Suprapubic skin (tissue), 4 donors: ENCODE results near the gene NTHL1. TPM values are rescaled to one million over a fixed set of nuclear protein-coding genes. Genes with fewer than 3 reads are reported as not detected.
A peak's percentile ranks its signal among the peaks of the same experiment; 100 is the strongest.

Experiments used
- DNase-seq, 2 donors: peaks; one replicate each; pipeline ENCODE4 v3.0.0-alpha.2; 2019; ENCODE audit warnings: low spot score in 2 of 2
- H3K27ac ChIP-seq: fragments of 200-600 bp; sonication (generic); one replicate; pipeline ENCODE4 v1.5.1; 2019
- H3K27me3 ChIP-seq: fragments of 200-600 bp; sonication (generic); one replicate; pipeline ENCODE4 v1.5.1; 2019
- H3K36me3 ChIP-seq: fragments of 200-600 bp; sonication (generic); one replicate; pipeline ENCODE4 v1.5.1; 2019
- H3K4me1 ChIP-seq: fragments of 200-600 bp; sonication (generic); one replicate; pipeline ENCODE4 v1.5.1; 2019
- H3K4me3 ChIP-seq: fragments of 200-600 bp; sonication (generic); one replicate; pipeline ENCODE4 v1.5.1; 2019; ENCODE audit warnings: mild to moderate bottlenecking
- H3K9me3 ChIP-seq: fragments of 200-600 bp; sonication (generic); one replicate; pipeline ENCODE4 v1.5.1; 2019
- EP300 ChIP-seq: sonication (generic); formaldehyde crosslinking; IDR thresholded peaks from one replicate; pipeline ENCODE4 v1.6.1; 2017; ENCODE audit warnings: antibody characterized with exemption
- POLR2A ChIP-seq, 2 donors: fragments of 450-650 bp; IDR thresholded peaks; one replicate each; pipeline ENCODE4 v1.6.1; 2017; ENCODE audit warnings: antibody characterized with exemption in 2 of 2, mild to moderate bottlenecking in 2 of 2, moderate library complexity in 2 of 2
- POLR2AphosphoS5 ChIP-seq, 3 donors: sonication (generic); formaldehyde crosslinking; IDR thresholded peaks; one replicate each; pipeline ENCODE4 v1.6.1; 2017; ENCODE audit warnings: antibody characterized with exemption in 3 of 3
- WGBS: methylation state at CpG from one replicate; pipeline ENCODE4 v1.1.5; 2018; 5-methylcytosine and 5-hydroxymethylcytosine counted together
- total RNA-seq, 4 donors: library from RNA; depleted of rRNA; stranded (reverse); fragments of >200 nt; gene quantifications; one replicate each; pipeline ENCODE4 v1.1.0, GENCODE V29; 2016
- TF ChIP-seq, protein P1 (sequence below), 2 donors: fragments of 200-600 bp in 1 of 2; fragments of 450-650 bp in 1 of 2; sonication (generic) in 1 of 2; IDR thresholded peaks; one replicate each; pipeline ENCODE4 v1.5.1; 2016 to 2019; ENCODE audit warnings: antibody characterized with exemption in 2 of 2, mild to moderate bottlenecking in 1 of 2, moderate library complexity in 1 of 2

Gene NTHL1
- total RNA-seq, 4 donors from 2014 or later = 15.9 to 40.5 (median 20.9) TPM

DNA sequence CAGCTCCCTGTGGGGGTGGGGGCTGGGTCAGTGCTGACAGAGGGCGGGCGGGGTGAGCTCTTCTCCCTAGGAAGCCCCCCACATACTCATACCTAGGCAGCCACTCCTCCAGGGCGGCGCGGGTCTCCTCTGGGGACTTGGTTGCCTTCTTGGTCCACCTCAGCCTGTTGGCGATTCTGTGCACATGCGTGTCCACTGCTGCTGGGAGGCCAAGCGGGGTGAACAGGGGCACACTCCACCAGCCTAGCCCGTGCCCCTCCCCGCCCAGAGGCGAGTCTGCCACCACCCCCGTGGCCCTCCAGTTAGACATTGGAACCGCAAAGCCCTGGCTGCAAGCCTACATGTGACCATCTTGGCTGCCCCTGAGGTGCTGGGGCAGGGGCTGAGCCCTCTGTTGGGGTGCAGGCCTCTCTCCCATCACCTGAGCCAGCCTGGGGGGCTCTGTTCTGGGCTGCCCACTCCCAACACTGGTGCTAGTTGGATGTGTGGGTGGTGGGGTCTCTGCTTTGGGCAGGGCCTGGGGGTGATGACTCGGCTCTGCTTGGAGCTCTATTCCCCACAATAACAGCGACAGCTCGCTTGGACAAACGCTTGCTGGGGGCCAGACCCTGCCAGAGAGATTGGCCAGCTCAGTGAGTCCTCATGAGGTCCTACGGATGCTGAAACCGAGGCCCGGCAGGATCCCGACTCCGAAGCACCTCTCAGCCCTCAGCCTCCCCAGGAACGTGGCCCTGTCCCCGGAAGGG, 7.4 kb downstream of the NTHL1 start:
- peak in 1 of 2 donors; percentile 70 for DNase-seq
- H3K4me3 ChIP-seq = no peak overlapping the region
- no peaks in the 10 kb centered on the region for H3K9me3 ChIP-seq
- H3K36me3 ChIP-seq = peaks cover 9% of the 10 kb centered on the region
- peak overlapping the region; percentile 64 for H3K27ac ChIP-seq
- H3K27me3 ChIP-seq = no peaks in the 10 kb centered on the region
- peaks cover 81% of the 10 kb centered on the region for H3K4me1 ChIP-seq
- TF ChIP-seq, protein P1, sequence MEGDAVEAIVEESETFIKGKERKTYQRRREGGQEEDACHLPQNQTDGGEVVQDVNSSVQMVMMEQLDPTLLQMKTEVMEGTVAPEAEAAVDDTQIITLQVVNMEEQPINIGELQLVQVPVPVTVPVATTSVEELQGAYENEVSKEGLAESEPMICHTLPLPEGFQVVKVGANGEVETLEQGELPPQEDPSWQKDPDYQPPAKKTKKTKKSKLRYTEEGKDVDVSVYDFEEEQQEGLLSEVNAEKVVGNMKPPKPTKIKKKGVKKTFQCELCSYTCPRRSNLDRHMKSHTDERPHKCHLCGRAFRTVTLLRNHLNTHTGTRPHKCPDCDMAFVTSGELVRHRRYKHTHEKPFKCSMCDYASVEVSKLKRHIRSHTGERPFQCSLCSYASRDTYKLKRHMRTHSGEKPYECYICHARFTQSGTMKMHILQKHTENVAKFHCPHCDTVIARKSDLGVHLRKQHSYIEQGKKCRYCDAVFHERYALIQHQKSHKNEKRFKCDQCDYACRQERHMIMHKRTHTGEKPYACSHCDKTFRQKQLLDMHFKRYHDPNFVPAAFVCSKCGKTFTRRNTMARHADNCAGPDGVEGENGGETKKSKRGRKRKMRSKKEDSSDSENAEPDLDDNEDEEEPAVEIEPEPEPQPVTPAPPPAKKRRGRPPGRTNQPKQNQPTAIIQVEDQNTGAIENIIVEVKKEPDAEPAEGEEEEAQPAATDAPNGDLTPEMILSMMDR (IDR thresholded peaks at IDR 0.05) = no peak
- TF ChIP-seq EP300 (no peak), POLR2A (IDR thresholded peaks at IDR 0.05) (no peak), POLR2AphosphoS5 (IDR thresholded peaks at IDR 0.05) (no peak)
- WGBS = 89% methylated on average over 9 of the region's 24 CpGs

GRCh38 chr16:2039274-2040031, 8.2 kb downstream of the NTHL1 start:
- H3K27ac ChIP-seq = peak overlapping the region; percentile 64
- WGBS = 44% methylated on average over 17 of the region's 29 CpGs
- no peaks in the 10 kb centered on the region for H3K9me3 ChIP-seq
- H3K36me3 ChIP-seq = peaks cover 9% of the 10 kb centered on the region
- TF ChIP-seq POLR2AphosphoS5 (IDR thresholded peaks at IDR 0.05) = no peak
- TF ChIP-seq, protein P1 (IDR thresholded peaks at IDR 0.05) = no peak
- TF ChIP-seq POLR2A (IDR thresholded peaks at IDR 0.05) = no peak
- no peak for TF ChIP-seq EP300
- peak overlapping the region; percentile 7 for H3K4me3 ChIP-seq
- peaks cover 84% of the 10 kb centered on the region for H3K4me1 ChIP-seq
- H3K27me3 ChIP-seq = no peaks in the 10 kb centered on the region
- DNase-seq = peak in 1 of 2 donors; percentile 79

DNA sequence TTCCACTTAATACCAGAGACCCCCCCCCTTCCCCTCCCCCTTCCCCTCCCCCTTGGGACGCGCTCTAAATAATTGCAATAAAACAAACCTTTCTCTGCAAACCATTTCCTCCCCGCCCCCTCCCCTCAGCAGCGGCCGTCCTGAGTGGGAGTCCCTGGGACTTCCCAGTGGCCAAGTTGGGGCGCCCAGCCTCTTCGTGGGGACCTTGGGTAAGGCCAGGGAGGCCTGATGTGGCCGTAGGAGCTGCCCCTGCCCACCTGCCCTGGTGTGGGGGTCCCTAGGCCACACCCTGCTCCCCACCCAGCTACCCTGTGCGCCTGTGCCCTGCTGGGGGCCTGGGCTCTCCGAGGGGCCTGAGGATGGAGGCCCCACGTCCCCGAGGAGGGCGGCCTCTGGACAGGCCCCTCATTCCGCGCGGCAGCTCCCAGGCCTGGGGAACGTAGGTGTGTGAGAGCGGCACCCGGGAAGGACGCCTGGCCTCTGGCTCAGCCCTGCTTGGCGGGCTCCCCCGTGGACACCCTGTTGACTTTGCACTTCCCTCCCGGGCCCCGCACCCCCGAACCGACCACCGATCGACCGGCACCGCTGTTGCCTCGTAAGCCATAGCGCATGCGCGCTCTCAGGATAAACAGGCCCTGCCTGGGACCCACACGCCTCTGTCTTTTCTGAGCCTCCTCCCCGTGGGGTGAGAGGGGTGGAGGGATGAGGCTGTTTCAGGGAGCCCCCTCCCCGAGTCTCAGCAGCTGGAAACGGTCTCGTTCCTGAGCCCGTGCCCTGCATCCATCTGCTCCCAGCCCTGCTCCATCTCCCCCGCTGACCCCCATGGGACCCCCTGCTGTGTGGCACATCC, 9.0 kb downstream of the NTHL1 start:
- peaks cover 9% of the 10 kb centered on the region for H3K36me3 ChIP-seq
- no peaks in the 10 kb centered on the region for H3K9me3 ChIP-seq
- H3K27ac ChIP-seq = peak overlapping the region; percentile 64
- DNase-seq = peak in 1 of 2 donors; percentile 72
- H3K27me3 ChIP-seq = no peaks in the 10 kb centered on the region
- 64% methylated on average over 24 of the region's 41 CpGs for WGBS
- H3K4me1 ChIP-seq = peaks cover 83% of the 10 kb centered on the region
- no peak for TF ChIP-seq POLR2AphosphoS5 (IDR thresholded peaks at IDR 0.05)
- H3K4me3 ChIP-seq = no peak overlapping the region

- Histone ChIP-seq H3K4me1 (peaks cover 83% of the 10 kb centered on the region), H3K27ac (peak overlapping the region; percentile 70), H3K4me3 (no peak overlapping the region), H3K27me3 (no peaks in the 10 kb centered on the region), H3K36me3 (peaks cover 9% of the 10 kb centered on the region), H3K9me3 (no peaks in the 10 kb centered on the region)
- WGBS = 77% methylated on average over 17 of the region's 29 CpGs
- DNase-seq = peak in 1 of 2 donors; percentile 67
- TF ChIP-seq, protein P1 (IDR thresholded peaks at IDR 0.05) = no peak
- TF ChIP-seq EP300 (no peak), POLR2AphosphoS5 (IDR thresholded peaks at IDR 0.05) (no peak), POLR2A (IDR thresholded peaks at IDR 0.05) (no peak)
These were observed 9.8 kb downstream of the NTHL1 start for GRCh38 chr16:2037647-2038381.

DNA sequence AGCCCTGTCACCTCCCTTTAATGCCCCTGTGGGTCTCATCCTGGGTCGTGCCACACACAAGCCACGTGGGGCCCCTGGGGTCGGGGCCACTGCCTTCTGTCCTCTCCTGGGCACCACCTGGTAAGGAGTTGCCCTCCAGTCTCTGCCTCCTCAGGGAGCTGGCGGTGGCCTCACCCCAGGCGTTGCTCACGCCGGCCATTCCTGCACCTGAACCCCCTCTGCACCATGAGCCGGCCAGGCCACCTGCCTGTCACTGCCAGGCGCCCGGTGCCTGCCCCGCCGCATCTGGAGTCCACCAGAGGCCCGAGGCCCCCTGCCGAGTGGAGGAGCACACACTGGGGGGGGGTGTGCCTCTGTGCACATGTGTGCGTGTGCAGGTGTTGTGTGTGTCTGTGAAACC, 10.5 kb downstream of the NTHL1 start:
- peaks cover 9% of the 10 kb centered on the region for H3K36me3 ChIP-seq
- H3K27ac ChIP-seq = no peak overlapping the region
- TF ChIP-seq EP300 = no peak
- no peak for TF ChIP-seq POLR2A (IDR thresholded peaks at IDR 0.05)
- no peak for TF ChIP-seq POLR2AphosphoS5 (IDR thresholded peaks at IDR 0.05)
- TF ChIP-seq, protein P1 (IDR thresholded peaks at IDR 0.05) = no peak
- no peak overlapping the region for H3K4me3 ChIP-seq
- no peak for DNase-seq
- 89% methylated on average over 8 of the region's 15 CpGs for WGBS
- H3K27me3 ChIP-seq = no peaks in the 10 kb centered on the region
- H3K9me3 ChIP-seq = no peaks in the 10 kb centered on the region
- H3K4me1 ChIP-seq = peaks cover 85% of the 10 kb centered on the region
